Vagina (tissue), 2 donors: ENCODE measurements around the gene TBL1X.

Experiments
- POLR2A ChIP-seq, 2 donors: fragments of 450-650 bp; IDR thresholded peaks; one replicate each; pipeline ENCODE4 v1.6.1; 2017; ENCODE audit warnings: antibody characterized with exemption in 2 of 2, mild to moderate bottlenecking in 2 of 2, moderate library complexity in 2 of 2
- POLR2AphosphoS5 ChIP-seq, 2 donors: sonication (generic); formaldehyde crosslinking; IDR thresholded peaks; one replicate each; pipeline ENCODE4 v1.9.0; 2017; ENCODE audit warnings: antibody characterized with exemption in 2 of 2, mild to moderate bottlenecking in 2 of 2, low read depth in 1 of 2; ENCODE audit not compliant: insufficient read depth in 1 of 2
- TF ChIP-seq, protein P1 (sequence below), 3 experiments: fragments of 450-650 bp in 2 of 3; fragments of 200-600 bp in 1 of 3; sonication (generic) in 1 of 3; IDR thresholded peaks; one replicate each; pipeline ENCODE4 v1.5.1; 2017 to 2019; ENCODE audit warnings: antibody characterized with exemption in 3 of 3, mild to moderate bottlenecking in 2 of 3, moderate library complexity in 2 of 3

DNA sequence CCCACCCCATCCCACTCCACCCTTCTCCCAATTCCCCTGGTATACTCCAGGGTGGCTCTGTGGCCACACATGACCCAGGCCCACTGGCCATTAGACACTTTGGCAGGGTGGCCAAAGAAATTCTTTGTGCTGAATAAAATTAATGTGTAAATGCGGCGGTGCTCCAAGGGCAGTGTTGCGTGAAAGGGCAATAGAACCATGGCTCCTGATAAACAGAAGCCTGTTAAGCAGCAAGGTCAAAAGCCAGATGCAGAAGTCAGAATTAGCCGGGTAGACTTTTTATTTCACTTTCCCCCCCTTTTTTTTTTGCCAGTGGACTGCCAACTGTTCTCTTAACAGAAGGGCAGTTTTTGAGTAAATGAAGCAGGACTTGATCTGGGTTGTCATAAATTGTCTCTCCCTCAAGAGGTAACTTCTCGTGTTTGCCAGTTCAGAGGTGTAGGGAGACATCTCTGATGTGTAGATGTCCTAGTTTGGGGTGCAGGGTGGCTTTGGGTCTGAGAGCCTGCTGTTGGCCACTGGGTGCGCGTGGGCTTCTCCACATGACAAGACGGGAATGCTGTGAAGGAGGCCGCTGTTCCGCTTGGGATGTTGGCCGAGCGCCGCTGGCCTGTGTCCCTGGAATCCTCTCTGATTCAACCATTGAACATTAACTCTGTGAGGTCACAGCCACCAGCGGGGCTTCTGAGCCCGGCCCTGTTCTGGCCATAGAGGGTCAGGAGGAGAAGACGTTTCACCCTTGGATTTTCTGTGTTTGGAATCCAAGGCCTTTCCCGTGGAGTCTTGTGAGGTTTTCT, 139.5 kb downstream of the TBL1X start:
- TF ChIP-seq, protein P1, sequence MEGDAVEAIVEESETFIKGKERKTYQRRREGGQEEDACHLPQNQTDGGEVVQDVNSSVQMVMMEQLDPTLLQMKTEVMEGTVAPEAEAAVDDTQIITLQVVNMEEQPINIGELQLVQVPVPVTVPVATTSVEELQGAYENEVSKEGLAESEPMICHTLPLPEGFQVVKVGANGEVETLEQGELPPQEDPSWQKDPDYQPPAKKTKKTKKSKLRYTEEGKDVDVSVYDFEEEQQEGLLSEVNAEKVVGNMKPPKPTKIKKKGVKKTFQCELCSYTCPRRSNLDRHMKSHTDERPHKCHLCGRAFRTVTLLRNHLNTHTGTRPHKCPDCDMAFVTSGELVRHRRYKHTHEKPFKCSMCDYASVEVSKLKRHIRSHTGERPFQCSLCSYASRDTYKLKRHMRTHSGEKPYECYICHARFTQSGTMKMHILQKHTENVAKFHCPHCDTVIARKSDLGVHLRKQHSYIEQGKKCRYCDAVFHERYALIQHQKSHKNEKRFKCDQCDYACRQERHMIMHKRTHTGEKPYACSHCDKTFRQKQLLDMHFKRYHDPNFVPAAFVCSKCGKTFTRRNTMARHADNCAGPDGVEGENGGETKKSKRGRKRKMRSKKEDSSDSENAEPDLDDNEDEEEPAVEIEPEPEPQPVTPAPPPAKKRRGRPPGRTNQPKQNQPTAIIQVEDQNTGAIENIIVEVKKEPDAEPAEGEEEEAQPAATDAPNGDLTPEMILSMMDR (IDR thresholded peaks at IDR 0.05), result no peak
- TF ChIP-seq POLR2A (IDR thresholded peaks at IDR 0.05) (no peak), POLR2AphosphoS5 (IDR thresholded peaks at IDR 0.05; ENCODE audit: insufficient read depth in 1 of 2, low read depth in 1 of 2) (no peak)
